HepG2 (cell line): Measurements from ENCODE around the gene LZTR1. TPM values are rescaled to one million over a fixed set of nuclear protein-coding genes. Genes with fewer than 3 reads are reported as not detected.

Experiments
- FOSL1 ChIP-seq: sonication (generic); formaldehyde crosslinking; IDR thresholded peaks from 2 replicates; pipeline ENCODE4 v1.9.0; 2021; ENCODE audit warnings: missing genetic modification reagents, borderline replicate concordance
- GATAD2A ChIP-seq: IDR thresholded peaks from 2 replicates; pipeline ENCODE4 v1.6.1; 2016
- HDAC1 ChIP-seq: sonication (generic); formaldehyde crosslinking; IDR thresholded peaks from 2 replicates; pipeline ENCODE4 v1.5.1; 2020; ENCODE audit warnings: mild to moderate bottlenecking, missing genetic modification reagents
- MAZ ChIP-seq, 2 experiments: sonication (generic) in 1 of 2; formaldehyde crosslinking in 1 of 2; IDR thresholded peaks; 2 replicates each; pipeline versions ENCODE4 v1.5.0 to v1.6.1; 2012 to 2020; ENCODE audit warnings: low read depth in 2 of 2, mild to moderate bottlenecking in 2 of 2, borderline replicate concordance in 1 of 2, improper control_type of control experiment in 1 of 2, low read length in 1 of 2, missing genetic modification reagents in 1 of 2, moderate library complexity in 1 of 2
- MIER2 ChIP-seq: IDR thresholded peaks from 2 replicates; pipeline ENCODE4 v1.6.1; 2016; ENCODE audit warnings: missing biosample characterization, missing genetic modification reagents
- MTERF4 ChIP-seq: sonication (generic); formaldehyde crosslinking; IDR thresholded peaks from 2 replicates; pipeline ENCODE4 v1.8.0; 2023; ENCODE audit warnings: mild to moderate bottlenecking, missing genetic modification reagents
- MTF1 ChIP-seq: sonication (generic); formaldehyde crosslinking; IDR thresholded peaks from 2 replicates; pipeline ENCODE4 v1.5.0; 2020; ENCODE audit warnings: missing genetic modification reagents
- REPIN1 ChIP-seq: sonication (generic); formaldehyde crosslinking; IDR thresholded peaks from 2 replicates; pipeline ENCODE4 v1.8.0; 2022; ENCODE audit warnings: missing genetic modification reagents, low read depth, mild to moderate bottlenecking, borderline replicate concordance
- SRY ChIP-seq: sonication (generic); formaldehyde crosslinking; IDR thresholded peaks from 2 replicates; pipeline ENCODE4 v1.8.0; 2022; ENCODE audit warnings: mild to moderate bottlenecking, missing genetic modification reagents
- ZKSCAN1 ChIP-seq: fragments of 150-350 bp; IDR thresholded peaks from 2 replicates; pipeline ENCODE4 v1.6.1; 2014; ENCODE audit warnings: low read length
- ZNF138 ChIP-seq: sonication (generic); formaldehyde crosslinking; IDR thresholded peaks from 2 replicates; pipeline ENCODE4 v1.5.0; 2020; ENCODE audit warnings: mild to moderate bottlenecking, low read depth, missing genetic modification reagents
- ZNF264 ChIP-seq: sonication (generic); formaldehyde crosslinking; IDR thresholded peaks from 2 replicates; pipeline ENCODE4 v1.4.0; 2020; ENCODE audit warnings: missing genetic modification reagents
- ZNF331 ChIP-seq: sonication (generic); formaldehyde crosslinking; IDR thresholded peaks from 2 replicates; pipeline ENCODE4 v1.4.0; 2020; ENCODE audit warnings: missing genetic modification reagents
- ZNF484 ChIP-seq: sonication (generic); formaldehyde crosslinking; IDR thresholded peaks from 2 replicates; pipeline ENCODE4 v1.5.1; 2020; ENCODE audit warnings: mild to moderate bottlenecking, low read depth, missing genetic modification reagents, borderline replicate concordance
- ZNF503 ChIP-seq: sonication (generic); formaldehyde crosslinking; IDR thresholded peaks from 2 replicates; pipeline ENCODE4 v1.4.0; 2020; ENCODE audit warnings: missing genetic modification reagents
- ZNF619 ChIP-seq: sonication (generic); formaldehyde crosslinking; IDR thresholded peaks from 2 replicates; pipeline ENCODE4 v1.4.0; 2020; ENCODE audit warnings: mild to moderate bottlenecking, missing genetic modification reagents
- polyA plus RNA-seq, 8 experiments: library from polyadenylated mRNA; depleted of rRNA in 3 of 8; stranded (reverse) in 7 of 8; unstranded in 1 of 8; fragments of >200 nt; fragmentation: Illumina TruSeq in 4 of 8; extraction: Trizol in 4 of 8; gene quantifications; 2 replicates each; pipeline versions ENCODE4 v1.2.1 to v1.2.3, GENCODE V29; 2011 to 2016; ENCODE audit warnings: low read depth in 4 of 8, missing spikeins in 1 of 8, mixed read lengths in 1 of 8; ENCODE audit not compliant: insufficient read depth in 1 of 8
- total RNA-seq, 5 experiments: library from RNA; depleted of rRNA; stranded (reverse); fragments of >200 nt; fragmentation: Illumina TruSeq; extraction: Trizol; gene quantifications; 2 replicates each; pipeline ENCODE4 v1.2.3, GENCODE V29; 2016; ENCODE audit warnings: low read depth in 1 of 5
- TF ChIP-seq, protein P1 (sequence below): sonication (generic); formaldehyde crosslinking; IDR thresholded peaks from 2 replicates; pipeline ENCODE4 v1.5.0; 2020; ENCODE audit warnings: mild to moderate bottlenecking, missing genetic modification reagents
- TF ChIP-seq, protein P2 (sequence below): sonication (generic); formaldehyde crosslinking; IDR thresholded peaks from 2 replicates; pipeline ENCODE4 v1.4.0; 2020; ENCODE audit warnings: missing genetic modification reagents

The LZTR1 gene
- total and polyA plus RNA-seq, 2 of the 13 experiments (the other 11 are each of a cell fraction or from before 2014, with no cell fraction given) = 21.8 to 22.4 TPM

GRCh38 chr22:20956258-20957101 is 25.6 kb upstream of the LZTR1 start (continued):
- TF ChIP-seq ZNF503 (CRISPR knock-in tag) = peak; percentile 31; the same call in 1 of the 2 replicates
- no peak for TF ChIP-seq MTF1 (CRISPR knock-in tag)
- no peak for TF ChIP-seq FOSL1 (CRISPR knock-in tag)
- TF ChIP-seq REPIN1 (CRISPR knock-in tag) = no peak
- TF ChIP-seq, protein P1, sequence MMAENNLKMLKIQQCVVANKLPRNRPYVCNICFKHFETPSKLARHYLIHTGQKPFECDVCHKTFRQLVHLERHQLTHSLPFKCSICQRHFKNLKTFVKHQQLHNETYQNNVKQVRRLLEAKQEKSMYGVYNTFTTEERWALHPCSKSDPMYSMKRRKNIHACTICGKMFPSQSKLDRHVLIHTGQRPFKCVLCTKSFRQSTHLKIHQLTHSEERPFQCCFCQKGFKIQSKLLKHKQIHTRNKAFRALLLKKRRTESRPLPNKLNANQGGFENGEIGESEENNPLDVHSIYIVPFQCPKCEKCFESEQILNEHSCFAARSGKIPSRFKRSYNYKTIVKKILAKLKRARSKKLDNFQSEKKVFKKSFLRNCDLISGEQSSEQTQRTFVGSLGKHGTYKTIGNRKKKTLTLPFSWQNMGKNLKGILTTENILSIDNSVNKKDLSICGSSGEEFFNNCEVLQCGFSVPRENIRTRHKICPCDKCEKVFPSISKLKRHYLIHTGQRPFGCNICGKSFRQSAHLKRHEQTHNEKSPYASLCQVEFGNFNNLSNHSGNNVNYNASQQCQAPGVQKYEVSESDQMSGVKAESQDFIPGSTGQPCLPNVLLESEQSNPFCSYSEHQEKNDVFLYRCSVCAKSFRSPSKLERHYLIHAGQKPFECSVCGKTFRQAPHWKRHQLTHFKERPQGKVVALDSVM = peak; percentile 99
- TF ChIP-seq, protein P2, sequence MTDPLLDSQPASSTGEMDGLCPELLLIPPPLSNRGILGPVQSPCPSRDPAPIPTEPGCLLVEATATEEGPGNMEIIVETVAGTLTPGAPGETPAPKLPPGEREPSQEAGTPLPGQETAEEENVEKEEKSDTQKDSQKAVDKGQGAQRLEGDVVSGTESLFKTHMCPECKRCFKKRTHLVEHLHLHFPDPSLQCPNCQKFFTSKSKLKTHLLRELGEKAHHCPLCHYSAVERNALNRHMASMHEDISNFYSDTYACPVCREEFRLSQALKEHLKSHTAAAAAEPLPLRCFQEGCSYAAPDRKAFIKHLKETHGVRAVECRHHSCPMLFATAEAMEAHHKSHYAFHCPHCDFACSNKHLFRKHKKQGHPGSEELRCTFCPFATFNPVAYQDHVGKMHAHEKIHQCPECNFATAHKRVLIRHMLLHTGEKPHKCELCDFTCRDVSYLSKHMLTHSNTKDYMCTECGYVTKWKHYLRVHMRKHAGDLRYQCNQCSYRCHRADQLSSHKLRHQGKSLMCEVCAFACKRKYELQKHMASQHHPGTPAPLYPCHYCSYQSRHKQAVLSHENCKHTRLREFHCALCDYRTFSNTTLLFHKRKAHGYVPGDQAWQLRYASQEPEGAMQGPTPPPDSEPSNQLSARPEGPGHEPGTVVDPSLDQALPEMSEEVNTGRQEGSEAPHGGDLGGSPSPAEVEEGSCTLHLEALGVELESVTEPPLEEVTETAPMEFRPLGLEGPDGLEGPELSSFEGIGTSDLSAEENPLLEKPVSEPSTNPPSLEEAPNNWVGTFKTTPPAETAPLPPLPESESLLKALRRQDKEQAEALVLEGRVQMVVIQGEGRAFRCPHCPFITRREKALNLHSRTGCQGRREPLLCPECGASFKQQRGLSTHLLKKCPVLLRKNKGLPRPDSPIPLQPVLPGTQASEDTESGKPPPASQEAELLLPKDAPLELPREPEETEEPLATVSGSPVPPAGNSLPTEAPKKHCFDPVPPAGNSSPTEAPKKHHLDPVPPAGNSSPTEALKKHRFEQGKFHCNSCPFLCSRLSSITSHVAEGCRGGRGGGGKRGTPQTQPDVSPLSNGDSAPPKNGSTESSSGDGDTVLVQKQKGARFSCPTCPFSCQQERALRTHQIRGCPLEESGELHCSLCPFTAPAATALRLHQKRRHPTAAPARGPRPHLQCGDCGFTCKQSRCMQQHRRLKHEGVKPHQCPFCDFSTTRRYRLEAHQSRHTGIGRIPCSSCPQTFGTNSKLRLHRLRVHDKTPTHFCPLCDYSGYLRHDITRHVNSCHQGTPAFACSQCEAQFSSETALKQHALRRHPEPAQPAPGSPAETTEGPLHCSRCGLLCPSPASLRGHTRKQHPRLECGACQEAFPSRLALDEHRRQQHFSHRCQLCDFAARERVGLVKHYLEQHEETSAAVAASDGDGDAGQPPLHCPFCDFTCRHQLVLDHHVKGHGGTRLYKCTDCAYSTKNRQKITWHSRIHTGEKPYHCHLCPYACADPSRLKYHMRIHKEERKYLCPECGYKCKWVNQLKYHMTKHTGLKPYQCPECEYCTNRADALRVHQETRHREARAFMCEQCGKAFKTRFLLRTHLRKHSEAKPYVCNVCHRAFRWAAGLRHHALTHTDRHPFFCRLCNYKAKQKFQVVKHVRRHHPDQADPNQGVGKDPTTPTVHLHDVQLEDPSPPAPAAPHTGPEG (CRISPR knock-in tag) = no peak
- TF ChIP-seq MAZ (IDR thresholded peaks at IDR 0.05; ENCODE audit: borderline replicate concordance, low read depth, low read length) = no peak
- 0 out of 2 replicates have a peak, but pooled peaks have one; percentile 24 for TF ChIP-seq MAZ (CRISPR knock-in tag; IDR thresholded peaks at IDR 0.05; ENCODE audit: low read depth)
- no peak for TF ChIP-seq ZKSCAN1
- no peak; the same call in 1 of the 2 replicates for TF ChIP-seq HDAC1 (CRISPR knock-in tag)
- 0 out of 2 replicates have a peak, but pooled peaks have one; percentile 0 for TF ChIP-seq ZNF619
- 0 out of 2 replicates have a peak, but pooled peaks have one; percentile 31 for TF ChIP-seq ZNF331
- peak; percentile 43; the same call in 1 of the 2 replicates for TF ChIP-seq ZNF264
- TF ChIP-seq SRY = no peak
- no peak for TF ChIP-seq ZNF484 (CRISPR knock-in tag)
- TF ChIP-seq ZNF138 (CRISPR knock-in tag) = no peak
- no peak for TF ChIP-seq MIER2 (CRISPR knock-in tag)
- TF ChIP-seq GATAD2A (CRISPR knock-in tag) = peak; percentile 38; the same call in 1 of the 2 replicates
- TF ChIP-seq MTERF4 = no peak
